Lower leg skin (tissue), 4 donors: ENCODE data around the gene TGFBR3. TPM values are rescaled to one million over a fixed set of nuclear protein-coding genes. Genes with fewer than 3 reads are reported as not detected.
A peak's percentile ranks its signal among the peaks of the same experiment; 100 is the strongest.

ENCODE experiments used
- DNase-seq, 2 donors: peaks; one replicate each; pipeline ENCODE4 v3.0.0-alpha.2; 2019; ENCODE audit warnings: low spot score in 2 of 2
- H3K4me3 ChIP-seq: fragments of 200-600 bp; sonication (generic); 2 replicates; pipeline ENCODE4 v1.5.1; 2017; ENCODE audit warnings: mild to moderate bottlenecking, low read depth; ENCODE audit not compliant: poor library complexity, severe bottlenecking
- CTCF ChIP-seq, 3 donors: fragments of 450-650 bp; IDR thresholded peaks; one replicate each; pipeline ENCODE4 v1.5.1; 2016; ENCODE audit warnings: antibody characterized with exemption in 3 of 3, mild to moderate bottlenecking in 3 of 3, moderate library complexity in 2 of 3
- POLR2A ChIP-seq, 2 donors: fragments of 450-650 bp; IDR thresholded peaks; one replicate each; pipeline ENCODE4 v1.6.1; 2016 to 2017; ENCODE audit warnings: antibody characterized with exemption in 2 of 2, mild to moderate bottlenecking in 1 of 2, moderate library complexity in 1 of 2
- WGBS, 2 donors: methylation state at CpG; one replicate each; pipeline ENCODE4 v1.1.5; 2018; 5-methylcytosine and 5-hydroxymethylcytosine counted together
- intact Hi-C: fragments of 100-400 bp; cut with DNase I; formaldehyde crosslinking; loops from one replicate; pipeline ENCODE4 v1.15.0; 2023; ENCODE audit warnings: low total_unique reads
- total RNA-seq, 4 donors: library from RNA; depleted of rRNA; stranded (reverse); fragments of >200 nt; gene quantifications; one replicate each; pipeline ENCODE4 v1.1.0, GENCODE V29; 2016

Gene TGFBR3
- total RNA-seq, 4 donors from 2014 or later = 79.4 to 134 (median 116) TPM

DNA sequence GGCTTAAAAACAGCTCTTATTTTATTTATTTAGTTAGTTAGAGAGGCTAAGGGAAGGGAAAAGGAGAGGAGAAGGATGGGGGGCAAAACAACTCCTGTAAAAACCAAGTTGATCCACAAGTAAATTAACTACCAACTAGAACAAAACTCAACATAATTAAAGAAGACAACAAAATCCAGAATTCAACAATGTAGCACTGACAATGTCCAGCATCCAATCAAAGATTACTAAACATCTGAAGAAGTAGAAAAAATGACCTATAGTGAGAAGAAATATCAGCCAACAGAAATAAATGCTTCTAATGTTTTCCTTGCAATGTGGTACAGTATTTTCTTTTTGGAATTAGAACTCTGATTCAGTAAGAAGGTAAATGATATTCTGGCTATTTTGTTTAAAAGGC lies 225.2 kb downstream of the TGFBR3 start:
- no peak for DNase-seq
- no peak for TF ChIP-seq CTCF (IDR thresholded peaks at IDR 0.05)
- TF ChIP-seq POLR2A (IDR thresholded peaks at IDR 0.05) = no peak
- intact Hi-C loops = no loop called here
- H3K4me3 ChIP-seq = no peak overlapping the region

DNA sequence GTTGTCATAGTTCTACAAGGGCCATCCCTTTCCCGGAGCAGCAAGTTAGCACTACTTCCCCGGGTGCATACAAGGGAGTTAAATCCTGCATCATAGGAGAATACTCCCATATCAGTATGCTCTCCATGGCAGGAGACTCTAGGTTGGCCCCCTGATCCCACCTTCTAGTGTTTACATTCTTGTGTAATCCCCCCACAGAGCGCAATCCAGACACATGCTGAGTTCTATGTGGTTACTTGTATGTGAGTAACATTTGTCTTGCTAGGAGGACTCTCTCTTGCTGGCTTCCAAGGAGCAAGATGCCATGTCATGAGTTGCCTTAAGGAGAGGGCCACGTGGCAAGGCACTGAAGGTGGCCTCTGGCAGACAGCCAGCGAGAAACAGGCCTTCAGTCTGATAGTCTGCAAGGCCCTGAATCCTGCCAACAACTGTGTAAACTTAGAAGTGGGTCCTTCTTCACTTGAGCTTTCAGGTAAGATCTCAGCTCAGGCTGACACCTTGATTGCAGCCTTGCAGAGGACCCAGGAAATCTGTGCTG lies 230.0 kb downstream of the TGFBR3 start:
- intact Hi-C loops = no loop called here
- no peak overlapping the region for H3K4me3 ChIP-seq
- TF ChIP-seq POLR2A (IDR thresholded peaks at IDR 0.05) = no peak
- TF ChIP-seq CTCF (IDR thresholded peaks at IDR 0.05) = no peak
- 68 to 88% methylated on average over 4 to 5 of the region's 5 CpGs for WGBS, 2 donors
- no peak for DNase-seq

- H3K4me3 ChIP-seq = no peak overlapping the region
- DNase-seq = peak in 1 of 2 donors; percentile 17
- WGBS, 2 donors = 78 to 88% methylated on average over 1 of the region's 1 CpG
- TF ChIP-seq POLR2A (IDR thresholded peaks at IDR 0.05) (no peak), CTCF (IDR thresholded peaks at IDR 0.05) (no peak)
- intact Hi-C loops = no loop called here
Observed at GRCh38 chr1:91653183-91653582, 232.8 kb downstream of the TGFBR3 start.

GRCh38 chr1:91651661-91652071 lies 234.3 kb downstream of the TGFBR3 start:
- DNase-seq = peak; percentile 54 to 84
- WGBS, 2 donors = 44 to 46% methylated on average over 5 of the region's 5 CpGs
- intact Hi-C loops = no loop called here
- TF ChIP-seq POLR2A (IDR thresholded peaks at IDR 0.05) = no peak
- TF ChIP-seq CTCF (IDR thresholded peaks at IDR 0.05) = no peak
- H3K4me3 ChIP-seq = no peak overlapping the region

DNA sequence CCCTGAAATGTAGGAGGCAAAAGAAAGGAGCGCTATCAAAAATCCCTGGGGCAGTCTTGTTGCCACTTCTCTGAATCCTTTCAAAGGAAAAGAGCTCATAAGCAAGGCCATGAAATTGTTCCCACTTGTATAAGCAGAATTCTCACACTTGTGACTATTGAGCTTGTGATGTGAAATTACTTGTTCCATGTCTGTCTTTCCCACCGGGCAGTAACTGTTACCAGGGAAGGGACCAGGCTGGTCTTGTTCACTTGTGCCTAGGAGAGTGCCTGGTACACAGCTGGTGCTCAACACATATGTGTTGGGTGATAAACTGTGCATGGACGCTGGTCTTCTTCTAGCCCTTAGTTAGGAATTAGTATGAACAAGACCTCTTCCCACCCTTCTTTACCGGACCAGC lies 234.7 kb downstream of the TGFBR3 start:
- intact Hi-C loops = no loop called here
- no peak for DNase-seq
- H3K4me3 ChIP-seq = no peak overlapping the region
- 64 to 67% methylated on average over 4 of the region's 4 CpGs for WGBS, 2 donors
- TF ChIP-seq CTCF (IDR thresholded peaks at IDR 0.05) = no peak
- no peak for TF ChIP-seq POLR2A (IDR thresholded peaks at IDR 0.05)

DNA sequence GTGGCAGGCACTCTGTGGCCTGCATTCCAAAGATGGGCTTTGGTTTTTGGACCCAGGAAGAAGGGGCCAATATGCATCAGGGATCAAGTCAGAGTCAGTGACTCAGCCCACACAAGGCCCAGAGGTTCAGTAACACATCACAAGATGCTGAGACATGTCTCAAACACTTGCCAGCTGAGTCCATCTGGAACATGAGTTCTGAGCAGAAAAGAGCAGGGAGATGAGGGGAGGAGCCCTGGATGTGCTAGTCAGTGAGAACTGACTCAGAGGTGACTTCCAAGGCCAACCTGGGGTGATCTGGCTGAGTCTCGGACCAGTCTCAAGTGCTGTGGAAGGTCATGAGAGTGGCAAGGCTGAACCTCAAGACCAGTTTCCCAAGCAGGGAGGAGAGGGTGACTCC lies 235.2 kb downstream of the TGFBR3 start:
- intact Hi-C loops = no loop called here
- WGBS, 2 donors = 30 to 36% methylated on average over 1 of the region's 1 CpG
- TF ChIP-seq POLR2A (IDR thresholded peaks at IDR 0.05) (no peak), CTCF (IDR thresholded peaks at IDR 0.05) (no peak)
- peak; percentile 92 to 93 for DNase-seq
- H3K4me3 ChIP-seq = no peak overlapping the region
